Stimulated activated CD8-positive, alpha-beta memory T cell treated with anti-CD3 and anti-CD28 coated beads, Interleukin-12 subunit alpha, Interleukin-12 subunit beta, amount 100 ng/mL, for 1 hour (primary cell): ENCODE results near the gene ZGPAT.
"Not testable (repeated sequence)": the region's sequence is repeated elsewhere in the genome, so short reads cannot be mapped to it uniquely, and the experiment has no call there.

Experiments used
- DNase-seq: peaks from one replicate; pipeline ENCODE4 v3.0.0-alpha.2; 2020; ENCODE audit warnings: low read depth

Gene ZGPAT

DNA sequence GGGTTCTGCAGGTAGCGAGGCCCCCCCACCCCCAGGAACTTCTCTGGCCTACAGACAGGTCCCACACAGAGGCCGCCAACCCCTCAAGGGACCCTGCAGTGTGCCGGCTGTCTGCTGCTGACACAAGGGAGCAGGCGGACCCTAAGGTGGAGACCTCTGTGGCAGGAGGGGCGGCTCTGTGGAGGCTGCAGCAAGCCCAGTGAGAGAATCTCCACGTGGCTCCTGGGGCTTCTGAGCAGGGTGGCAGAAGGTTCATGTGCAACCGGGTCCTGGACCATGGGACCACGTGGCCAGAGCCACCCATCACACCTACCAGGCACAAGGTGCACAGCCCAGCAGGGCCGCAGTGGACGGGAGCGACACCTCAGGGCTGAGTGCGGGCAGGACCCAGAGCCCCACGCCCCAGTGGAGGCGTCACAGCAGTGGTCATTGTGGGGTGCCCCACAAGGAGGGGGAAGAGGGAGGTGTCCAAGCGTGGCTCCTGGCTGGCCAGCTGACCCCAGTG lies 4.3 kb upstream of the ZGPAT start:
- DNase-seq: no peak

DNA sequence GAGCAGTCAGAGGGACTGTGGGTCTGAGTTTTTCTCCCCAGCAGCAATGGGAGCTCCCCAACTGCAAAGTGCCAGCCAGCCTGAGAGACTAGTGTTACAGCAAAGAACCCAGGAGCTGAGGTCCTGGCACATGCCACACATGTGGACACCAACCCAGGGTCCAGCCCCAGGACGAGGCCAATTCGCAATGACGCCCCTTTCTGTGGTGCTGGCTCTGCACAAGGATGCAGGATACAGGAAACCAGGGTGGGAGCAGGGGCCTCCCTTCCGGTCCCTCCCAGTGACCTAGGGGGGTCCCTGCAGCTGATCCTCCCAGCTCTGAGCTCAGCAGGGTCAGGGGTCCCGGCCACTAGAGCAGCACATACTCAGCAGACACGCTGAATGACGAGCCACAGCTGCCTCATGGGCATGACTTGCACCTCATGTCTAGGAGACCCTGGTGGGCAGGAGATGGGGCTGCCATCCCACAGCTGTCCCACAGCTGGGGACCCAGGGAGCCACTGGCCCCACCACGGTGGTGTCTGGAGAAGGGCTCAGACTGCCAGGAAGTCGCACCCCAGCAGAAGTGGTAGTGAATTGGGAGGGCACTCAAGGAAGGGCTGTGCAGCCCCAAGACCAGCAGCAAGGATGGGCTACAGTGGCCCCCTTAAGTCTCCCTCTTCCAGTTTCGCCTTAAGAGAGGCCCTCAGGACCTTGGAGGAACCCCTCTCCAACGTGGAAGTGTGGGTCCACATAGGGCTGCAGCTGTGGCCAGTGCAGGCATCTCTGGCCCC lies 3.7 kb upstream of the ZGPAT start:
- no peak for DNase-seq

DNA sequence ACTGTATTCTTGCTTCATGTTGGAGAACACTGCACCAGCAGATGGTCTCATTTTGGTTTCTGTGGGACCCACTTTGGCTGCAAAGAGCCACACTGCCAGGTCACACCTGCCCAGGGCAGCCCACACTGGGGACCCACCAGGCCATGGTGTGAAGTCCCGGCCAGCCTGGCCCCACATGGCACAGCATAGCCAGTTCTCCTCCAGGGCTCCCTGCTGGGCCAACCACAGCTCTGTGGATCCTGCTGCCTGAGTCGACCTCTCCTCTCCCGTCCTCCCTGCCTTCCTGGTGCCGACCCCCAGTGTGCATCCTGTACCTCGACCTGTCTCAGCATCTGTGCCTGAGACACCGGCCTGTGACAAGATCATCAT lies 3.1 kb upstream of the ZGPAT start:
- no peak for DNase-seq

DNA sequence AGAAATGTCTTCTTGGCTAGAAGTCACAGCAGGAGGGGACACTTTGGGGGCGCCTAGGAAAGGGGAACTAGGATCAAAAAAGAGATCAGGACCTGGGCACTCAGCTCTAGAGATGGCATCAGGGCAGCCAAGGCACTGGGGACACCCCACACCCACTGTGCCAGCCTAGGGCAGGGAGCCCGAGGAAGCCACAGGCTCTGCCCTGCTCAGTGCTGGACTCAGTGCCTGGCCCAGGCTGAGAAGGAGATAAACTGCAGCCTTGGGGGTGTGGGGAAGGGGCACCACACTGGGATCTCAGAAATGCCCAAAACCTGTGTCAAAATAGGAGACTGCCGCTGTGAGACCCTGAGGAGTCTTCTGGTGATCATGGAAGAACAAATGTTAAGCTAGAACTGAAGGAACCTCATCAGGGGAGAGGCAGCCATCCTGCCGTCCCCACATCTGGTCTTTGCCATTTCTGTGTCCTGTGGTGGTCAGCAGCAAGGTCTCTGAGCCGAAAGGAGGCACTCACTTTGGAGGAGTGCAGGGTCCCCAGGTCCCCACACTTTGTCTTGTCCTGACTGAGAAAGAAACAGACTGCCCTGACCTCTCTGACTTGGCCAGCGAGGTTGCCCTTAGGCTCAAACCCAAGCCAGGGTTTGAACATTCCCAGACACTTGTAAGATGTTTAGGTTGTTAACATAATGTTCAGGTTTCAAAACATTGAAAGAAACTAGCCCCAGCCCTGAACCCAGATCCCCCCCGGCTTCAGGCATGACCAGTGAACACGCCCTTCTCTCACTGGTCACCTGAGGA lies 2.4 kb upstream of the ZGPAT start:
- no peak for DNase-seq

DNA sequence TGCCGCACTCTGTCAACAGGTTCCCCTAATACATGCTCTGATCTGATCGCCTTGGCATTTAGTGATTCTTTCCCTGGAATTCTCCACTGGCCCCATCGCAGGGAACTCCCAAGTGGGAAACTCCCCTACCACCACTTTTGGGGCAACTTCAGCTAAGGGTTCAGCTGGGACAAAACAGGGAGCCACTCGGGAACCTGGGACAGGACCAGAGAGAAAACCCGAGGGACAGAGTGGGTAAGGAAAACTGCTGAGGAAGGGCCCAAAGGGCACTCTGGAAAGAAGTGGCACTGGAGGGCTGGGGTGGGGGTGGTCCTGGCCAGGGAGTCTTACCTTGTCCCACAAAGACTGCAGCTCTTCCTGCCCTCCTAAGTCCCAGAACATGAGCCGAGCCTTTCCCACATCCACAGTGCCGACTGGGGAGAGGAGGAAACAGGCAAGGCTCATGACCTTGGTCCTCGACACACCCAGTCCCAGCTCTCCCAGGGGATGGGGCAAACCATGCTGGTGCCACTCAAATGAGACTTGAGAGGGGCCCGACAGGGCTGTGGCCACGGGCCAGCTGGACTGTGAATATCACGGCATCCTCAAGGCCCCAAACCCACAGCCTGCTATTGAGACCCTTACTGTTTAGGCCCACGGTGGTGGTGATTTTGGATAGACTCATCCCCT lies 1.7 kb upstream of the ZGPAT start:
- no peak for DNase-seq

DNA sequence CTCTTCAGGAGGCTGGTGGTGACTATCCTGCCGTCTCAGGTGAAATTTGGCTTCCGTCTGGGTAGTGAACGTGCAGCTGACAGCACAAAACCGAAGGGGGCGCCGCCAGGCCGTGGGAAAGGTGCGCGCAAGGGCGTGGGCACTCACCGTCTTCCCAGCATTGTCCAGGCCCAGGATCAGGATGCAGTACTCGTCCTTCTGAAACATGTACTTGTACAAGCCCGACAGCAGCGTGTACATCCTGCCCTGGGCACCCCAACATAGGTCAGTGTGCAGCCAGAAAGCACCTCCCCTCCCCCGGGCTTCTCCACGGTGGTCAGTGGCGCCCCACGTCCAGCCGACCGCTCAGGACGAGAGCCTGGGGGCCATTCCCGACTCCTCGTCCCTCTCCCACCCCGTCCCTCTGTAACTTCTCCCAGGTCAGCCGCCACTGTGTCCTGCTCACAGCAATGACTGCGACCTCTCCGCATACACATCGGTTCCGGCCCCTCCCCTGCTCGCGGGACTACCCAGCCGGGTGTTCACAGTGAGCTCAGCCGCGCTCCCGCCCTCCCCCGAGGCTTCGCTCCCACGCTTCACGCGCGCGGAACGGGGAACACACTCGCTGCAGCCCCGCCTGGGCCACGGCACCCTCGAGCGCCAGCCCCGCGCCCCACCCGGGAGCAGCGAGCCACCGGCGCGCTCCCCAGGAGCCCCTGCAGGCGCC lies 834 bp upstream of the ZGPAT start:
- no peak for DNase-seq

DNA sequence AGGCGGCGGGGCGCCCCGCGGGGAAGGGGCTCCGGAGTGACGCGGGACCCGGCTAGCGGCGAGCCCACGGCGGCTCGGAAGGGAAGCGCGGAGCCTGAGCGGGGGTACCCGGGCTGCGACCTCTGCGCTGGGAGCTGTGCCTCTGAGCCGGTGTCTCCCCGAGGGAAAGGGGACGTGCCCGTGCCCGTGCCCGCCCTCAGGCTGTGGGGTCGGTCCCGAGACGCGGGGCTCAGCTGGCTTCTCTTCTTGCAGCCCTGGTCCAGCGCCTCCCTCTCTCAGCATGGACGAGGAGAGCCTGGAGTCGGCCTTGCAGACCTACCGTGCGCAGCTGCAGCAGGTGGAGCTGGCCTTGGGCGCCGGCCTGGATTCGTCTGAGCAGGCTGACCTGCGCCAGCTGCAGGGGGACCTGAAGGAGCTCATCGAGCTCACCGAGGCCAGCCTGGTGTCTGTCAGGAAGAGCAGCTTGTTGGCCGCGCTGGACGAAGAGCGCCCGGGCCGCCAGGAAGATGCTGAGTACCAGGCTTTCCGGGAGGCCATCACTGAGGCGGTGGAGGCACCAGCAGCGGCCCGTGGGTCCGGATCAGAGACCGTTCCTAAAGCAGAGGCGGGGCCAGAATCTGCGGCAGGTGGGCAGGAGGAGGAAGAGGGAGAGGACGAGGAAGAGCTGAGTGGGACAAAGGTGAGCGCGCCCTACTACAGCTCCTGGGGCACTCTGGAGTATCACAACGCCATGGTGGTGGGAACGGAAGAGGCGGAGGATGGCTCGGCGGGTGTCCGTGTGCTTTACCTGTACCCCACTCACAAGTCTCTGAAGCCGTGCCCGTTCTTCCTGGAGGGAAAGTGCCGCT lies 686 bp downstream of the ZGPAT start:
- DNase-seq: no peak

DNA sequence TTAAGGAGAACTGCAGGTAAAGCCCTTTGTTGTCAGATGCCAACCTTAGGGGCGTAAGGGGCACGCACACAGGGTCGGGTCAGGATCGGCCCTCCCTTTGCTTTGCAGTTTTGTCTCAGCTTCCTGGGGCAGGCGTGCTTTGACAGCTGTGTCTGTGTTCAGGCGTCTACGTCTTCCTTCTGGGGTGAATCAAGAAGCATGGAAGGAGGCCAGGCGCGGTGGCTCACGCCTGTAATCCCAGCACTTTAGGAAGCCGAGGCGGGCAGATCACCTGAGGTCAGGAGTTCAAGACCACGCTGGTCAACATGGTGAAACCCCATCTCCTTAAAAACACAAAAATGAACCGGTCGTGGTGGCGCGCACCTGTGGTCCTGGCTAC lies 1.3 kb downstream of the ZGPAT start:
- no peak for DNase-seq

DNA sequence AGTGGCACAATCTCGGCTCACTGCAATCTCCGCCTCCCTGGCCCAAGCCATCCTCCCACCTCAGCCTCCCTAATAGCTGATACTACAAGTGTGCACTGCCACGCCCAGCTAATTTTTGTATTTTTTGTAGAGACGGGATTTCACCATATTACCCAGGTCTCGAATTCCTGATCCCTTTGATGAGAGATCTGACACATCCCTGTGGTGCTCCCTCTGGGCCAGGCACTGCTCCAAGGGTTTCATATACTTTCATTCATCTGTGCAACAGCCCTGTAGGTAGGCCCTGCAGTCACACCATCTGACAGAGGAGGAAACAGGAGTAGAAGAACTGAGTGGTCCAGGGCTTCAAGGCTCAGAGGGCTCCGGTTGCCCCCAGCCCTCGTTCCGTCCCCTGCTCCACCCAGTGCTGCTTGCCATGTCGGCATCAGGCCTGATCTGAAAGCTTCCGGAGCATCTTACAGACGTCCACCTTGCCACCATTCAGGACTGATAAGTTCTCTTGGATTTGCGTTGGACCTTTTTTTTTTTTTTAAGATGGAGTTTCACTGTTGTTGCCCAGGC lies 3.3 kb downstream of the ZGPAT start:
- no peak for DNase-seq

DNA sequence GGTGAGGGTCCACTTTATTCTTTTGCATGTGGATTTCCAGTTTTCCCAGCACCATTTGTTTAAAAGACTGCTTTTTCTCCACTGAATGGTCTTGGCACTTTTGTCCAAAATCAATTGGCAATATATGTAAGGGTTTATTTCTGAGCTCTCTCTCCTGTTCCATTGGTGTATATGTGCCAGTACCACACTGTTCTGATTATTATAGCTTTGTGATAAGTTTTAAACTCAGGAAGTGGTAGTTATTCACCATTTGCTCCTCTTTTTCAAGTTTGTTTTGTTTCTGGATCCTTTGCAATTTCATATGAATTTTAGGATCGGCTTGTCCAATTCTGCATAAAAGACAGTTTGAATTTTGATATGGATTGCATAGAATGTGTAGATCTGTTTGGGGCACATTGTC lies 4.4 kb downstream of the ZGPAT start:
- no peak for DNase-seq

DNA sequence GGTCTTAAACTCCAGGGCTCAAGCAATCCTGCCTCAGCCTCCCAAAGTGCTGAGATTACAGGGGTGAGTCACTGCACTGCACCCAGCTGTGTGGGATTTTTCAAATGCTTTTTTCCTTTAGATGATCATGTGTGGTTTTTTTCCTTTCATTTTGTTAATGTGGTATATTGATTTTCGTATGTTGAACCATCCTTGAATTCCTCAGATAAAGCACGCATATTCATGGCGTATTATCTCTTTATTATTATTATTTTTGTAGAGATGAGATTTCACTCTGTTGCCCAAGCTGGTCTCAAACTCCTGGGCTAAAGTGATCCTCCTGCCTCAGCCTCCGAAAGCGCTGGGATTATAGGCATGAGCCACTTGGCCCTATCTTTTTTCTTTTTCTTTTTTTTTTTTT lies 7.0 kb downstream of the ZGPAT start:
- DNase-seq: no peak

DNA sequence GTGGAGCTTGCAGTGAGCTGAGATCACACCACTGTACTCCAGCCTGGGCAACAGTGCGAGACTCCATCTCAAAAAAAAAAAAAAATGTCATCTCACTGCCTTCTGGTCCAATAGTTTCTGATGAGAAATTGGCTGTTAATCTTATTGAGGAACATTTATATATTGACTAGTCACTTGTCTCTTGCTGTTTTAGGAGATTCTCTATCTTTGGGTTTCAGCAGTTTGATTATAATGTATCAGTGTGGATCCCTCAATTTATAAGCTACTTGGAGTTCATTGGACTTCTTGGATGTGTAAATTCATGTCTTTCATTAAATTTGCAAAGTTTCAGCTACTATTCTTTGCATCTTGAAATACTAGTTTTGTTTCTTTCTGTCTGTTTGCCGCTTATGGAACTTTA lies 11.2 kb downstream of the ZGPAT start:
- DNase-seq: no peak

DNA sequence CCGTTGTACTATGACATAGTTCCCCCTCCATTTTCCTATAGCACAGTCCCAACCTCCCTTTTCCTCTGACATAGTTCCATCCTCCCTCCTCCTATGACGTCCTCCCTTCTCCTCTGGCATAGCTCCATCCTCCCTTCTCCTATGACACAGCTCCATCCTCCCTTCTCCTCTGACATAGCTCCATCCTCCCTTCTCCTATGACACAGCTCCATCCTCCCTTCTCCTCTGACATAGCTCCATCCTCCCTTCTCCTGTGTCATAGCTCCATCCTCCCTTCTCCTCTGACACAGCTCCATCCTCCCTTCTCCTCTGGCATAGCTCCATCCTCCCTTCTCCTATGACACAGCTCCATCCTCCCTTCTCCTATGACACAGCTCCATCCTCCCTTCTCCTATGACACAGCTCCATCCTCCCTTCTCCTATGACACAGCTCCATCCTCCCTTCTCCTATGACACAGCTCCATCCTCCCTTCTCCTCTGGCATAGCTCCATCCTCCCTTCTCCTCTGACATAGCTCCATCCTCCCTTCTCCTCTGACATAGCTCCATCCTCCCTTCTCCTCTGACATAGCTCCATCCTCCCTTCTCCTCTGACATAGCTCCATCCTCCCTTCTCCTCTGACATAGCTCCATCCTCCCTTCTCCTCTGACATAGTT lies 15.3 kb downstream of the ZGPAT start:
- not testable (repeated sequence) for DNase-seq

DNA sequence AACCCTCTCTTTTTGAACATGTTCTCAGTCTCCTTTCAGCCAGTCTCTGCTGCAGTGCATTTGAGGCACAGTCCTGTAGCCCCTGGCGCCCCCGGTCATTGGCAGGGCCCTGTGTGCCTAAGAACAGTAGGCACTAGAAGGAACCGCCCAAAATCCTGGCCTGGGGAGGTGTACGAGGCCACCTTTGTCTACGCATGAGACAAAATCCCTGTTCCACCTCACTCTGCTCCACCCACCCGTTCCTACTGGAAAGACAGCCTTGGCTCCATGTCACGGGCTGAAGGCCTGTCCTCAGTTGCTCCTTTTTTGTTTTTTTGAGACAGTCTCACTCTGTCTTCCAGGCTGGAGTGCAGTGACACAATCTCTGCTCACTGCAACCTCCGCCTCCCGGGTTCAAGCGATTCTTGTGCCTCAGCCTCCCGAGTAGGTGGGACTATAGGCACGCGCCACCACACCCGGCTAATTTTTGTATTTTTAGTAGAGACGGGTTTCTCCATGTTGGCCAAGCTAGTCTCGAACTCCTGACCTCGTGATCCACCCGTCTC lies 22.4 kb downstream of the ZGPAT start:
- DNase-seq: not testable (repeated sequence)

DNA sequence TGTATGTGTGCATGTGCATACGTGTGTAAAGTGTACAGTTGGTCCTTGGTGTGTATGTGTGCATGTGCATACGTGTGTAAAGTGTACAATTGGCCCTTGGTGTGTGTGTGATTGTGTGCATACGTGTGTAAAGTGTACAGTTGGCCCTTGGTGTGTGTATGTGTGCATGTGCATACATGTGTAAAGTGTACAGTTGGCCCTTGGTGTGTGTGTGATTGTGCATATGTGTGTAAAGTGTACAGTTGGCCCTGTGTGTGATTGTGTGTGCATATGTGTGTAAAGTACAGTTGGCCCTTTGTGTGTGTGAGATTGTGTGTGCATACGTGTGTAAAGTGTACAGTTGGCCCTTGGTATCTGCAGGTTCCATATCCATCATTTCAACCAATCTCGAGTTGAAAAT lies 23.6 kb downstream of the ZGPAT start:
- DNase-seq: no peak

DNA sequence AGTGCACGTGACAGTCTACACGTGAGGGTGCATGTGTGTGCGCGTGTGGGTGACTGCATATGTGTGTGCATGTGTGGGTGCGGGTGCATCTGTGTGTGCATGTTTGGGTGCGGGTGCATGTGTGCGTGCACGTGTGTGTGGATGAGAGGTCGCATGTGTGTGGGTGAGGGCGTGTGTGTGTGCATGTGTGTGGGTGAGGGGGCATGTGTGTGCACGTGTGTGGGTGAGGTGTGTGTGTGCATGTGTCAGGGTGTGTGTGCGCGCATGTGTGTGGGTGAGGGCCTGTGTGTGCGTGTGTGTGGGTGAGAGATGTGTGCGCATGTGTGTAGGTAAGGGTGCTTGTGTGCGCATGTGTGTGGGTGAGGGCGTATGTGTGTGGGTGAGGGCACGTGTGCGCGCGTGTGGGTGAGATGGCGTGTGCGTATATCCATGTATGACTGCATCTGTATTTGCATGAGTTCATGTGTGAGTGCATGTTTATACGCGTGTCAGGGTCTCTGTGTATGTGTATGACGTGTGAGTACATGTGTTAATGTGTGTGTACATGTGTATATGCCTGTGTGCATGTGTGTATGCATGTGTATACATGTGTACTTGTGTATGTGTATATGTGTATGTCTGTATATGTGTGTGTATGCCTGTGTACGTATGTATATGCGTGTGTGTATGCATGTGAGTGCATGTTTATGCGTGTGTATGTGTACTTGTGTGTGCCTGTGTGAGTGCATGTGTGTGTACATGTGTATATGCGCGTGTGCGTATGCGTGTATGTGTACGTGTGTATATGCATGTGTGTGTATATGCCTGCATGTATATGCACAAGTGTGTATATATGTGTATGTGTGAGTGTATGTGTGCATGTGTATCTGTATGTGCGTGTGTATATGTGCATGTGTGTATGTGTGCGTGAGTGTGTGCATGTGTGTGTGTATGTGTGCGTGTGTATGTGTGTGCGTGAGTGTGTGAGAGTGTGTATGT lies 24.6 kb downstream of the ZGPAT start:
- no peak for DNase-seq

DNA sequence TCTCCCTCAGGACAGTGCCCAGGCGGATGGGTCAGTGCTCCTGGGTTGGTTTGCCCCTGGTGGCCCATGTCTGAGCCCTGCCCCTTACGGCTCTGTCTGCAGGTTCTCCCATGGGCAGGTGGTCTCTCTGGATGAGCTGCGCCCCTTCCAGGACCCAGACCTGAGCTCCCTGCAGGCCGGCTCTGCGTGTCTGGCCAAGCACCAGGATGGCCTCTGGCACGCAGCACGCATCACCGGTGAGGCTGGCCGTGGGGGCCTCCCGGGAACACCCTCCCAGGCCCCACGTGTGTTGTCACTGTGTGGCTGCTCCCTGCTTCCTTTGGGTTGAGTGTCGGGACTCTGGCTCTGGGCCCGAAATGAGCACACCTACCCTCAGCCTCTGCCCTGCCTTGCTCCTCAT lies 25.3 kb downstream of the ZGPAT start:
- no peak for DNase-seq

DNA sequence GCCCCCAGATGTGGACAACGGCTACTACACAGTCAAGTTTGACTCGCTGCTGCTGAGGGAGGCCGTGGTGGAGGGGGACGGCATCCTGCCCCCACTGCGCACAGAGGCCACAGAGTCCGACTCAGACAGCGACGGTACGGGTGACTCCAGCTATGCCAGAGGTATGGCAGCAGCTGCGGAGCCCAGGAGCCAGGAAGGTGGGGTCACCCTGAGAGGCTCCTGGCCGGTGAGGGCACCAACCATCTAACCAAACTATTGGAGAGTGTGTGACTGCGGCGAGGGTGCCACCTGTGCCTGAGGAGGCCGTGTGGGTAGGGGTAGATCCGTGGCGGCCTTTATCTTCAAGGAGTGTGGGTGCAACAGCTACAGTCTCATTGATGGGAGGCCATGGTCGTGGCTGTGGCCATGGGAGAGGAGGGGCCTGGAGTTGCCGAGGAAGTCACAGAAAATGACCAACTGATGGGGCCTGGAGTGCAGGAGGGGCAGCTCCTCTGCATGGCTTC lies 25.8 kb downstream of the ZGPAT start:
- DNase-seq: no peak
